Measurements from ENCODE around the gene VPS37D.
"Not testable (repeated sequence)": the region's sequence is repeated elsewhere in the genome, so short reads cannot be mapped to it uniquely, and the experiment has no call there.

DNA sequence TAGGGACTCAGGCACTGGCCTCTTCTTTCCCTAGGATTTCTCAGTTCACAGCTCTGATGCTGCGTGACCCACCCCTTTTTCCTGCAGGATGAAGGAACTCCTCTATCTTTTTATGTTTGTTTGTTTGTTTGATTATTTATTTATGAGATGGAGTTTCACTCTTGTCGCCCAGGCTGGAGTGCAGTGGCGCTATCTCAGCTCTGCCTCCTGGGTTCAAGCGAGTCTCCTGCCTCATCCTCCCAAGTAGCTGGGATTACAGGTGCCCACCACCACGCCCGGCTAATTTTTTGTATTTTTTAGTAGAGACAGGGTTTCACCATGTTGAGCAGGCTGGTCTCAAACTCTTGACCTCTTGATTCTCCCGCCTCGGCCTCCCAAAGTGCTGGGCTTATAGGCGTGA lies 52.8 kb downstream of the VPS37D start:
- TF ChIP-seq CTCF (IDR thresholded peaks at IDR 0.05); EZH2 (IDR thresholded peaks at IDR 0.05; ENCODE audit: borderline replicate concordance, insufficient read depth, low read depth, low read length, poor library complexity, severe bottlenecking): not testable (repeated sequence)
